NCI-H345 treated with DMSO at 0.1 percent for 48 hours (cell line): ENCODE measurements around the gene CYP27A1.

ENCODE experiments used
- DNase-seq: peaks from one replicate; lab custom pipeline; 2025; ENCODE audit not compliant: unreplicated experiment; lab: John Stamatoyannopoulos, UW

The CYP27A1 gene

DNA sequence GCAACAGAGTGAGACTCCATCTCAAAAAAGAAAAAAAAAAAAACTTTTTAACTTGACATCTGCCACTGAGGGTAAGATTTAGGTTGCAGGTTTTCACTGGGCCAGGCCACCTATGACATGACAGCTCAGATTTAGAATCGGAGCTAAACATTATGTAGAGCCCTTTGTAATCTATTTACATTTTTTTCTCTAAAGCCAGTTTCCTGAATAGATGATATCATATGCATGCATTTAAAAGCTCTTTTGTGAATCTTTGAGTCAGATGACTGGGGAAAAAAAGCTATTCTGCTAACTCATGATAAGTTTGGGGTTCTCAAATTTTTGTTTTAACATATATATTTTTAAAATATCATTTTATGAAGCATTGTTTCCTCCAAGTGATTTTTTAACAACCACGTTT is 28.3 kb downstream of the CYP27A1 start:
- no peak for DNase-seq

DNA sequence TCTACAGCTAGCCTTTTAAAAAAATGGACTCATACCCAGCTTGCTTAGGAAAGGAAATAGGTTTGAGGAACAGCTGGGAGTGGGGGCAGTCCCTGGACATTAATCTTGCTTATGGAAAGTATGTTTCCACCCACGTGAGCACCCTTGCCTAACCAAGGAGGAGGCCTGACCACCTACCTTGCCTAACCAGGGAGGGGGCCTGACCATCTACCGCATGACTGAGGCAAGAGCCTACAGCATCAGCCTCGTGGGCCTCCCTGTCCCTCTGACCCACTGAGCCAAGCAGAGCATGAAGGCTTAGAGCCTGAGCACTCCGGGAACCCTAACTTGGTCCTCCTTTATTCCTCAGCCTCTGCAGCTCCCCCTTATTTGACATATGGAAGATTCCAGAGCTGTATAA is 29.4 kb downstream of the CYP27A1 start:
- DNase-seq = no peak

DNA sequence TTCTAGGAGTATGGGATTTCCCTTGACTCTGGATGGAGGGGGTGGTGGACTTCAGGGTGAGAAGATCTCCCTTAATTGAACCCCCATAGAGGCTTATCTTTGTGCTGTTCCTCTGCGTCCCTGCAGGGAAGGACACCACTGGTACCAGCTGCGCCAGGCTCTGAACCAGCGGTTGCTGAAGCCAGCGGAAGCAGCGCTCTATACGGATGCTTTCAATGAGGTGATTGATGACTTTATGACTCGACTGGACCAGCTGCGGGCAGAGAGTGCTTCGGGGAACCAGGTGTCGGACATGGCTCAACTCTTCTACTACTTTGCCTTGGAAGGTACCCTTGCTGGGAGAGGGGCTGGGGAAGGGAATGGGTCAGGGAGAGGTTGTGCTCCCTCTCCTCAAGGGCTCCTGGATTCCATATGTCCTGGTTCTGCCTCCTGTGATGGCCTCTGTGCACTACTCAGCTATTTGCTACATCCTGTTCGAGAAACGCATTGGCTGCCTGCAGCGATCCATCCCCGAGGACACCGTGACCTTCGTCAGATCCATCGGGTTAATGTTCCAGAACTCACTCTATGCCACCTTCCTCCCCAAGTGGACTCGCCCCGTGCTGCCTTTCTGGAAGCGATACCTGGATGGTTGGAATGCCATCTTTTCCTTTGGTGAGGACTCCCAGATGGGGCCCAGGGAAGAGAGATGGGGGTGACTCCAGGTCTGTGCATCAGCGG is 30.3 kb downstream of the CYP27A1 start:
- DNase-seq = no peak

DNA sequence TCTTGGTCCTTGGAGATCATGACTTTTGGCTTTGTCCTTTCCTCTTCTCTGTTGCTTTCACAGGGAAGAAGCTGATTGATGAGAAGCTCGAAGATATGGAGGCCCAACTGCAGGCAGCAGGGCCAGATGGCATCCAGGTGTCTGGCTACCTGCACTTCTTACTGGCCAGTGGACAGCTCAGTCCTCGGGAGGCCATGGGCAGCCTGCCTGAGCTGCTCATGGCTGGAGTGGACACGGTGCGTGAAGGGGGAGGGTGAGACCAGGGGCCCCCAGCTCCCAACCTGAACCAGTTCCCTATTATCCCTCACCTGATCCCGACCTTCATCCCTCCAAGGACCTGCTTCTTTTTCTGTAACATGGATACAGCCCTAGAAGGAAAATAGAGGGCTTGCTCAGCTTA is 30.9 kb downstream of the CYP27A1 start:
- no peak for DNase-seq

DNA sequence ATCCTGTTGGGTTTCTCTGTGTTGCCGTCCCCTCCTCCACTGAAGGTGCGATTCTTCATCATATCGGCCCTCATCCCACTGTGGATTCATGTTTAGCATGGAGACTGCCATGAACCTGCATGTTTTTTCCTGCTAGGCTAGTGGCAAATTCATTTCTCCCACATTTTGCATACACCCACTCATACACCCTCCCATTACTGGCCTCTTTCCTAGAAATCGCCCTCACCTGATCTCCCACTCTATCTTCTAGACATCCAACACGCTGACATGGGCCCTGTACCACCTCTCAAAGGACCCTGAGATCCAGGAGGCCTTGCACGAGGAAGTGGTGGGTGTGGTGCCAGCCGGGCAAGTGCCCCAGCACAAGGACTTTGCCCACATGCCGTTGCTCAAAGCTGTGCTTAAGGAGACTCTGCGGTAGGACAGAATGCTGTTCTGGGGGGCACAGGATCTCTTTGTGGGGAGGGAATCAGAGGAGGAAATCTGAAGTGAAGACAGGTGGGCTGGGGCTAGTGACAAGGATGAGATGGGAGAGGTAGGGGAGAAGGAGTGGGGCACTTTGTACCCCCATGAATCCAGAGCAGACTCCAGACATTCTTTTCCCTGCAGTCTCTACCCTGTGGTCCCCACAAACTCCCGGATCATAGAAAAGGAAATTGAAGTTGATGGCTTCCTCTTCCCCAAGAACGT is 32.0 kb downstream of the CYP27A1 start:
- DNase-seq = no peak

DNA sequence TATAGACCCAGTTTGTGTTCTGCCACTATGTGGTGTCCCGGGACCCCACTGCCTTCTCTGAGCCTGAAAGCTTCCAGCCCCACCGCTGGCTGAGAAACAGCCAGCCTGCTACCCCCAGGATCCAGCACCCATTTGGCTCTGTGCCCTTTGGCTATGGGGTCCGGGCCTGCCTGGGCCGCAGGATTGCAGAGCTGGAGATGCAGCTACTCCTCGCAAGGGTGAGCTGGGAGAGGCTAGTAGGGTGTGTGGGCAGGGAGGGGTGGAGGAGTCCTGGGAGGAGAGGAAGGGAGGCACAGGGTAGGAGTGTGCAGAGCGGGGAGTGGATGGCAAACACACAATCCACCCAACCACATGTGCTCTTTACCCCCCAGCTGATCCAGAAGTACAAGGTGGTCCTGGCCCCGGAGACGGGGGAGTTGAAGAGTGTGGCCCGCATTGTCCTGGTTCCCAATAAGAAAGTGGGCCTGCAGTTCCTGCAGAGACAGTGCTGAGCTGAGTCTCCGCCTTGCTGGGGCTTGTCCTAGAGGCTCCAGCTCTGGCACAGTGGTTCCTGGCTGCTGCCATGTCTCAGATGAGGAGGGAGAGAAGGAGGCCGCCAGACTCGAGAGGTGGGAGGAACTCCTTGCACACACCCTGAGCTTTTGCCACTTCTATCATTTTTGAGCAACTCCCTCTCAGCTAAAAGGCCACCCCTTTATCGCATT is 32.7 kb downstream of the CYP27A1 start:
- no peak for DNase-seq

DNA sequence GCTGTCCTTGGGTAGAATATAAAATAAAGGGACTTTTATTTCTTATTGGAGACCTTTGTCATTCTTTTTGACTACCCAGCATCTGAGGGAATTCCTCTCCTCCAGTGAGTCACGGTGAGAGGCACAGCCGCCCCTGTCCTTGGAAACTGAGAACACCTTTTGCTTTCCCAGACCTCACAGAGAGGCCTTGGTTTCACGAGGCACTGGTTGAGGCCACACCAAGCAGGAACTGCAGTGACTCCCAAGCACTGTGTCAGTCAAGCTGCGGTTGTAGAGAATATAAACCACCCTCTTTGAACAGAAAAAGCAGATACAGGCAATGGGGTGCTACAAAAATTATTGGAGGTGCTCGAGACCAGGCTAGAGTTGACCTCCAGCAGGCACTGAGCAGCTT is 33.3 kb downstream of the CYP27A1 start:
- DNase-seq = no peak

DNA sequence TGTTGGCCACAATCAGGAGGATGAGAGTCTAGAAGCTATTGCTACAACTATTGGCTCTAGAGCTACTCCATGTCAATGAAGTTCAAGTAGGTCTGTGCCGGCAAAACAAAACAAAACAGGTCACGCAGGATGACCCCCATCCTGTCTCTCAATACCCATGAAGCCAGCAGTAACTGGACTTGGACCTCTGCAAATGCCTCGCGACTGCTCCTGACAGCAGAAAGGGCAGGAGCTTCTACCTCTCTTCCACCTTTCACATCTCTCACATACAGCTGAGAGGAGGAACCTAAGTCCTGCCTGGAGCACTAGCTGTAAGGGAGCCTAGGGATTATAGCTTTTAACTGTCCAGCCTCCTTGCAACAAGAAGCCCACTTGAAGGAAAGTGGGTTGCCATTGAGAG is 33.7 kb downstream of the CYP27A1 start:
- no peak for DNase-seq

DNA sequence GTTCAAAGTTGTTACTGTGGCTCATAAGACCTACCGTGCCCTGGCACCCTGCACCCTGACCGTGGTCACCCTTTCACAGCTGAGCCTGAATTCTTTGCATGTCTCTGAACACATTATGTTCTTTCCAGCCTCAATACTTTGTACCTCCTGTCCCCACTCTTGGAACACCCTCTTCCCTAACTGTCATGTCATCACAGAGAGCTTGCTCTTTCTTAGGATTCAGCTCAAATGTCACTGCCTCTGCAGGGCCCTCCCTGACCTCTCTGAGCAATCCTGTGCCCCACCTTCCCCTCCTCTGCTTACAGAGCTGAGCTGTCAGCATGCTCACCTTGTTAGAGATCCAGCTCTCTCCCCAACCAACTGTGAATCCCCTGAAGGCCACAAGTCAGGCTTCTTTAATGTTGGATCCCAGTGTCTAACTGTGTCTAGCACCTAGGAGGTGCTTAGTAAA is 34.6 kb downstream of the CYP27A1 start:
- DNase-seq = no peak

DNA sequence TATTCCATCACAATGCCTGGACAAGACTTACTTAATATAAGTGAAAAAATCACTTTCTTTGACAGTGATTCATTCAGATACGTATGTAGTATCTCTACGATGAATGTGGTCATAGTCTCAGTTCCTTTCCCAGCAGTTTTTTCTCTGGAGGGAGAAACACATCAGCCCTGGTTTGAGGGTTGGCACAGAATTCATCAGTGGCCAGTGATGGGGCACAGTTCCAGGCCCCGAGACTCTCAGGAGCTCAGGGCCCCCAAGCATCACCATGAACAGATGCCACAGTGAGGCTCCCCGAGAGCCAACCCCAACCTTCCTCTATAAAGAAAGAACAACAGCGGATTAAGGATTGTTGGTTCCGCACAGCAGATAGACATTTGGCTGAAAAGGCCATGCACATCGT is 37.1 kb downstream of the CYP27A1 start:
- DNase-seq = no peak

DNA sequence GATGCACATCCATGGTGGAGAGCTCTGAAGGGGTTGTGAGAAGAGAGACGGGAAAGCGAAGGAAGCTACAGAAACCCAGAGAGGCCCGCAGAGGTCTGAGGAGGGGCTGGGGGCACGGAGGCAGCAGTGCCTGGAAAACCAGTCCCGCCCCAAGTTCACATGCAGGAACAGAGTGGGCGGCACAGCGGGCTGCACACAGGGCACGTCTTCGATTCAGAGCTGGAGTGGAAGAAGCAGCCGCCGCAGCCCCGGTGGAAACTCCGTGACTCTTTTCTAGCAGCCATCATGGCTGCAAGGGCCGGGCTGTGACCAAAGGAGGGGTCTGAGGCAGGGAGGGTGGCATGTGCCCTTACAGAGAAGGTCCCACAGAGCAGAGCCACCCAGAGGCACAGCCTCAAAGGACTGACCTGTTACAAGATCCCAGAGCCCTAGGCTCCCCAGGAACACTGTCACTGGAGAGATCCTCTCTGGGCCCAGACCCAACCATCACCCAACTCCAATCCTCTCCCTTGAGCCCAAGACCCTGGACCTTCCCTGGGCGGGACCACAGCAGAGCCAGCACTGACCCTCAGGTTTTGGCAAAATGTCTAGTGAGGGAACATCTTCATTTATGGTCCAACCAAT is 38.9 kb downstream of the CYP27A1 start:
- no peak for DNase-seq

DNA sequence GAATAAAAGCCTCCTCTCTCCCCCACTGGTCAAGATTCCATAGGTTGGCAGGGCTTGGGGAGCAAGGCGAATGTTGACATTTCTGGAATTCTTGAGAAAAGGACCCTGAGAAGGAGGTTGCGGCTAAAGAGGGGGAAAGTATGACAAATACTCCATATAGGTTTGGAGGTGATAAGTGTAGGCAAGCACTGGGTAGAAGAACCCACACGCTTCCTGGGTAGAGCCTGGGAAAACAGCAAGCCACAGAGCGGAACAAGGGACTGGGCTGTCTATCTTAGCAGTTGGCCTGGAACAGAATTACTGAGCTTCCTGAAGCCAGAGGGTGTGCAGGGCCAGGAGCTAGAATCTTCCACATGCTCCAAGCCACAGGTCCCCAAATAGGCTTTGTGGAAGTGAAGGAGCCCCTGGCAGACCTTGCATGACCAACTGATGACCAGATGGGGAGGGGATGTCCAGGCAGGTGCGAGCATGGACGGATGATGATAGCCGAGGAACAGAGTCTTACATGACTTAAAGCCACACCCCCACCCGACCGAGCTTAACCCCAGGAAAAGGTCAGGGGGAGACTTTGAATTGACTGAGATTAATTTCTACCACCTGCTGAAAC is 39.8 kb downstream of the CYP27A1 start:
- DNase-seq = no peak

DNA sequence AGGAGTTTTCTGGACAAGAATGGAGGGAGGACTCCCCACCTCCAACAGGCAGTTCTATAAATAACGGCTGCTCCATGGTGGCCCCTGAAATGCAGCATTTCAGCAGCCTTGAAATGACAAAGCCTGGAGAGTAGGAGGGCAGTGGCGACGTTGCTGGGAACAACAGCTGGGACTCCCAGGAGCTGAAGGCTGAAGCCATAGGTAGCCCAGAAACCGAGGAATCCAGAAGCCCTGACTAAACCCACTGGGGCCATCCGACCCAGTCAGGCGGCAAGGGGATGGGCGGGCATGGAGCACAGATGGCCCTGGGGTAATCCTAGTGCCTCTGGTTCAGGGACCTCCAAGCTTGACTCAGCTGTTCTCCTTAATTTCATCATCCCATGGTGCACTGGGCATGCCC is 40.7 kb downstream of the CYP27A1 start:
- DNase-seq = no peak

DNA sequence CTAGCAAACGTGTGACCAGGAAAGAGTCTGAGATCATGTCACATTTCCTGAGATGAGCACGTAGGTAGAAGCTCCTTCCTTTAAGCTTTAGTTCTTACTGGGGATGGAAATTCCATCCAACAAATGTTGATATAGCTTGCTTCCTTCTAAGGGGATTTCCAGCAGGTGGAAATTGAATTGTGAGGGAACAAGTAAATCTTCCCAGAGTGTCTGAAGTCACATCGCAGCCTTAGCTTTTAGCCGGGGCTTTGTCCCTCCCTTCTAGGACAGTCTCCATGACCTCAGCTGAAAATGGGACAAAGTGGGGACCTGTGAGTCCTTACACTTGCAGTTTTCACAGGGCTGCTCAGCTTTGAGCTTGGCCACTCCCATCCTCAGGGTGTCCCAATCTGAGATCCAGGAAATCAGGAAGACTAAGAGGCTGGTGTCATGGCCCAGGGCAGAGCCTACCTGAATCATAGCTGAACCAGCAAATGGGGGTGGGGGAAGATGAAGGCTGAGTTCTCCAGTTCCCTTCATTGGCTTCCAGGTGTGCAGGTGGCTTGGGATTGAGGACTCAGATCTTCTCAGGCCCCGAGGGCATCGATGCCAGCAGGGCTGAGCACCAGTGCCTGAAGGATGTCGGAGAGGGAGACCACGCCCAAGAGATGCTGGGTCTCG is 41.4 kb downstream of the CYP27A1 start:
- DNase-seq = no peak

DNA sequence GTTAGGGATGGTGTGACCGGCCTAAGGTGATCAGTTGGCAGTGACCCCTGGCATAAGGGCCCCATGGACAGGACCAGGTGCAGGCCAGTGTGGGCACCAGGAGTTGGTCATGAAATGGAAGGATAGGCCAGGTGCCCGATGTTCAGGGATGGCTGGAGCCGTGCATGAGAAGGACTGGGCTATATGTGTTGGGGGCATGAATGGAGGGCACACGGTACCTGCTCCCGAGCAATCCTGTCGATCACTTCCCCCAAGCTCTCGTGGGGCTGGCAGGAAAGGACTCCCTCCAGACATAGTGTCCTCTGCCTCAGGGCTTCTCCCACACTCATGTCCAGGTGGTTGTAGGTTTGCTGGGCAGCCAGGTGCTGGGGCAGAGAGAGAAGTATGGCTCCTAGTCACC is 42.1 kb downstream of the CYP27A1 start:
- DNase-seq = no peak

DNA sequence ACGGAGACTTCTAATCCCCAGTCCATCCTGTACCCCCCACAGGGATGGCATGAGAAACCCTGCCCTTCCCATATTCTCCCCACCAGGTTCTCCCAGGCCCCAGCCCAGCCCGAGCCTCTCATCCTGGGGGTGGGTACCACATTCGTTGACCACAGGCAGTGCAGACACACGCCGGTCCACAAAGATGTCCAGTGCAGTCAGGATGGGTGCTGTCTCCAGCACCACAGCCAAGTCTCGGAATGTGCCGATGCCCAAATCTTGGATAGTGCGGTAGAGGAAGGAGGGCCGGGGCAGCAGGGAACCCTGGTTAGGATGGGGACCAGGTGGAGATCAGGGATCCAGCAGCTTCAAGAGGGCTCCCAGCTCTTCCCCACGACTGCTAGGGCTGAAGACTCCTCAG is 44.8 kb downstream of the CYP27A1 start:
- no peak for DNase-seq

DNA sequence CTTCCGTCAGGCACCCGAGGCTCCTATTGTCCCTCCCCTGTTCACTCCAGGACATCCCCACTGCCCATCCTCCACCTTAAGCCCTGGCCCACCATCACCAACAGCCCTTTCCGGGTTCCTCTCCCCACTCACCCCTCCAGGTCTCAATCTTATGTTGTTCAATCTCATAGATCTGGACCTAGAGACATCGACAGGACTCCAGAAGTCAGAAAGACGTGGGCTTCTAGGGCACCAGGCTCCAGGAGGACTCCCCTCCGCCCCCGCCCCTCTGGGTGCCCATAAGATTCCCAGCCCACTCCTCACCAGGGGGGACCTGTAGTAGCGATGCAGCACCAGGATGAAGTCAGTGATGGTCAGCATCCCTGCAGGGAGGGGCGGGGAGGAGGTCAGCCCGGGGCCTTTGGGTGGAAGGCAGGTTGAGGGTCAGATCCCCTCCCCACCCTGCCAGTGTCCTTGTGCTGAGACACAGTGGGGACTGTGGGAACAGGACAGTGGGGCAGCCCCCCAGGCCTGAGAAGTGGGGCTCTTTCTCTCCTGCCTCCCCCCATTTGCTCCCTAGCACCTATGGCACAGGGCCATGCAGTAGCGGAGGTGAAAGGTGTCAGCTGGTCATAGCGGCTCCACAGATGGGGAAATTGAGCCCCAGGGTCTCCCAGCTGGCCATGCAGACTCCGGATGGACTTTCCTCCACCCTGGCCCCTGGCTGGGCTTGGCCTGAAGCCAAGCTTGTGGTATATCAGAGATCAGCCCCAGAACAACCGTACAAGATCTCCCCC is 45.9 kb downstream of the CYP27A1 start:
- no peak for DNase-seq

DNA sequence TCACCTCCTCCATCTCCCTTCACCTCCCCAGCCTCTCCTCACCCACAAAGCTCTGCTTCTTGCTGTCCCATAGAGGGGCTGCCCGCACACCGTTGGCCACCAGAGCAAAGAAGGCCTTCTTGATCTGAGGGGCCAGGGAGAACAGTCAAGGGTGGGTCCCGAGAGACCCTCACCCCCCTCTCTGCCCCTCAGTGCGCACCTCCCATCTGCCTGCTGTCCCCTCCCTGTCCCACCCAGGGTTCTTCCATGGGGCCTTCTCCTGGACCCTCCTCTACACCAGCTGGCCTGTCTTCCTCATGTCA is 46.5 kb downstream of the CYP27A1 start:
- no peak for DNase-seq

DNA sequence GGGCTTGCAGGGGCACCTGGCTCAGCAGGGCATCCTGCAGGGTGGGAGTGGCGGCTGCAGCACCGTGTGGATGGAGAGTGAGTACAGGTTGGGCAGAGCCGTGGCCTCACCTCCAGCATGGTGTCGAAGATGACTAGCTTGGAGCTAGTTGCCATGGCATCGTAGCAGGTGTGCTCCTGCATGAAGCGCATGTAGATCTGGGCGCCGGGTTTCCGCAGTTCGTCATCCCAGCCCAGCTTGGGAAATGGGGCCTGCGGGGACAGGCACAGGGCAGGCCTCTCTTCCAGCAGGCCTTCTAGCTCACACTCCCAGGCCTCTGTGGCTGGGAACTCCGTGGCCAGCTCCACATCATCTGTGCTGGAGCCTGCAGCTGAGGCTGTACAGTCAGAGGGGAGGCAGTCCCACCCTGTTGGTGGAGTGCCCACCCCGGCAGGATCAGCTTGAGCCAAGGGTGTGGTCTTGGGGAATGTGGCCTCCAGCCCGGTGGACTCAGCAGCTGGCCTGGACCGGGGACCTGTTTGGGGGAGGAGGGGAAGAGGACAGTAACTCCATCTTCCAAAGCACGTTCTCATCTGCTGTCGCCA is 48.0 kb downstream of the CYP27A1 start:
- no peak for DNase-seq
